ENCODE measurements around the gene SLC29A3. TPM values are rescaled to one million over a fixed set of nuclear protein-coding genes. Genes with fewer than 3 reads are reported as not detected.
"Not testable (repeated sequence)": the region's sequence is repeated elsewhere in the genome, so short reads cannot be mapped to it uniquely, and the experiment has no call there.

Gene SLC29A3
- total RNA-seq, 2 experiments from 2014 or later = 2.9 to 3.3 TPM

GRCh38 chr10:71272056-71272771 lies 46.8 kb upstream of the SLC29A3 start:
- no peak for ATAC-seq
- Mint-ChIP-seq H3K36me3 (ENCODE audit: low read depth) (no peaks in the 10 kb centered on the region), H3K27ac (no peak overlapping the region), H3K4me3 (no peak overlapping the region), H3K4me1 (ENCODE audit: low read depth) (no peaks in the 10 kb centered on the region), H3K27me3 (peaks cover 1% of the 10 kb centered on the region), H3K9me3 (no peaks in the 10 kb centered on the region)
- POLR2A ChIA-PET = no interaction called here
- intact Hi-C loops (cut with micrococcal nuclease) = no loop called here
- no peak for TF ChIP-seq CTCF (IDR thresholded peaks at IDR 0.05)
- DNase-seq = no peak
- CTCF ChIA-PET = interaction anchor here (1.2 to 2.9 kb wide), 4 partner anchors 12 to 128 kb away, joined by 3 to 22 read pairs (median 8); no protein-coding TSS in a partner anchor

GRCh38 chr10:71272974-71273373 lies 46.1 kb upstream of the SLC29A3 start:
- H3K4me1 Mint-ChIP-seq (ENCODE audit: low read depth); H3K4me3 Mint-ChIP-seq; H3K36me3 Mint-ChIP-seq (ENCODE audit: low read depth); POLR2A ChIA-PET; H3K27me3 Mint-ChIP-seq; ATAC-seq; DNase-seq; H3K27ac Mint-ChIP-seq; intact Hi-C loops (cut with micrococcal nuclease); H3K9me3 Mint-ChIP-seq: not testable (repeated sequence)
- CTCF ChIA-PET = interaction anchor here (1.2 to 1.6 kb wide), 2 partner anchors 12 to 127 kb away, joined by 3 to 4 read pairs; no protein-coding TSS in a partner anchor

- no peaks in the 10 kb centered on the region for H3K4me1 Mint-ChIP-seq (ENCODE audit: low read depth)
- POLR2A ChIA-PET = interaction anchor here (0.6 kb wide), 1 partner anchor 162 kb away, joined by 3 read pairs; no protein-coding TSS in a partner anchor
- intact Hi-C loops (cut with micrococcal nuclease) = no loop called here
- ATAC-seq (no peak), DNase-seq (no peak)
- no peak overlapping the region for H3K4me3 Mint-ChIP-seq
- TF ChIP-seq CTCF (IDR thresholded peaks at IDR 0.05) = no peak
- CTCF ChIA-PET = interaction anchor here (0.6 to 1.6 kb wide), 3 partner anchors 11 to 1872 kb away, joined by 3 to 4 read pairs (median 3); no protein-coding TSS in a partner anchor
- H3K9me3 Mint-ChIP-seq = no peaks in the 10 kb centered on the region
- no peak overlapping the region for H3K27ac Mint-ChIP-seq
- H3K27me3 Mint-ChIP-seq = peaks cover 1% of the 10 kb centered on the region
- no peaks in the 10 kb centered on the region for H3K36me3 Mint-ChIP-seq (ENCODE audit: low read depth)
Observed at GRCh38 chr10:71273506-71273905, 45.6 kb upstream of the SLC29A3 start.

- POLR2A ChIA-PET = no interaction called here
- CTCF ChIA-PET = interaction anchor here (0.6 to 2.5 kb wide), 4 partner anchors 8 to 295 kb away, joined by 3 to 13 read pairs (median 3); no protein-coding TSS in a partner anchor
- H3K27me3 Mint-ChIP-seq = no peaks in the 10 kb centered on the region
Observed at GRCh38 chr10:71274901-71275796, 43.9 kb upstream of the SLC29A3 start.

More at GRCh38 chr10:71274901-71275796, 43.9 kb upstream of the SLC29A3 start:
- H3K4me1 Mint-ChIP-seq (ENCODE audit: low read depth) = no peaks in the 10 kb centered on the region
- no peaks in the 10 kb centered on the region for H3K9me3 Mint-ChIP-seq
- ATAC-seq = no peak
- no peaks in the 10 kb centered on the region for H3K36me3 Mint-ChIP-seq (ENCODE audit: low read depth)
- intact Hi-C loops (cut with micrococcal nuclease) = no loop called here
- DNase-seq = no peak
- H3K4me3 Mint-ChIP-seq = no peak overlapping the region
- no peak overlapping the region for H3K27ac Mint-ChIP-seq
- no peak for TF ChIP-seq CTCF (IDR thresholded peaks at IDR 0.05)

Data from activated CD8-positive, alpha-beta T cell treated with anti-CD3 and anti-CD28 coated beads for 36 hours (primary cell).